Measurements from ENCODE around the gene WDR88. TPM values are rescaled to one million over a fixed set of nuclear protein-coding genes. Genes with fewer than 3 reads are reported as not detected.

The WDR88 gene
- total and polyA plus RNA-seq, 2 donors (not counting 3 experiments of a cell fraction or from before 2014, with no cell fraction given), result not detected

- ChIA-PET POLR2A (no interaction called here), CTCF (no interaction called here)
- H3K27ac ChIP-seq (ENCODE audit: insufficient read depth, low read depth, low read length), result no peak overlapping the region
- intact Hi-C loops (cut with micrococcal nuclease) (no loop called here), dilution Hi-C loops (cut with MboI; ENCODE audit: extremely low pct_ligation_motif_present, low sequenced_read_pairs) (no loop called here)
- BruUV-seq (replicated peaks), result no TSS peak
- H3K9me3 ChIP-seq (replicated peaks; ENCODE audit: control insufficient read depth, insufficient read depth, low read length), result no peaks in the 10 kb centered on the region
- no peak overlapping the region for H3K4me2 ChIP-seq (ENCODE audit: insufficient read depth, low read length)
- no peaks in the 10 kb centered on the region for H3K9me1 ChIP-seq (replicated peaks; ENCODE audit: control insufficient read depth, extremely low read depth, insufficient read depth, low read length)
- TF ChIP-seq POLR2AphosphoS5 (IDR thresholded peaks at IDR 0.05; ENCODE audit: insufficient read depth, low read depth, low read length), result no peak
- no peak for TF ChIP-seq EZH2 (IDR thresholded peaks at IDR 0.05; ENCODE audit: borderline replicate concordance, low read depth, low read length, severe bottlenecking)
- no peak overlapping the region for H3K9ac ChIP-seq (replicated peaks; ENCODE audit: extremely low read depth, insufficient read depth, low read length)
- no peak overlapping the region for H3K4me3 ChIP-seq (replicated peaks in 1 of 3; ENCODE audit: insufficient read depth in 1 of 3, low read depth in 1 of 3, low read length in 3 of 3)
- H3K36me3 ChIP-seq (ENCODE audit: control insufficient read depth in 2 of 2, extremely low read depth in 1 of 2, insufficient read depth in 2 of 2, low read length in 2 of 2), result no peaks in the 10 kb centered on the region
- FAIRE-seq, result no peak
- no peaks in the 10 kb centered on the region for H3K4me1 ChIP-seq (ENCODE audit: control insufficient read depth, extremely low read depth, insufficient read depth, low read length)
- H3K27me3 ChIP-seq (ENCODE audit: control insufficient read depth in 2 of 2, insufficient read depth in 2 of 2, low read length in 2 of 2), result no peaks in the 10 kb centered on the region
- H4K20me1 ChIP-seq (replicated peaks; ENCODE audit: control insufficient read depth, extremely low read depth, insufficient read depth, low read length), result no peaks in the 10 kb centered on the region
- no peaks in the 10 kb centered on the region for H3K79me2 ChIP-seq (ENCODE audit: control insufficient read depth, insufficient read depth, low read length)
- no peak overlapping the region for H2AFZ ChIP-seq (ENCODE audit: low read depth, low read length)
- no peak for DNase-seq (ENCODE audit: low read depth, low spot score)
Observed at GRCh38 chr19:33216198-33216830, 84.4 kb downstream of the WDR88 start.

GRCh38 chr19:33217881-33218280 lies 86.0 kb downstream of the WDR88 start:
- ChIA-PET CTCF (no interaction called here), POLR2A (no interaction called here)
- H3K27me3 ChIP-seq (ENCODE audit: control insufficient read depth in 2 of 2, insufficient read depth in 2 of 2, low read length in 2 of 2), result no peaks in the 10 kb centered on the region
- no peaks in the 10 kb centered on the region for H3K79me2 ChIP-seq (ENCODE audit: control insufficient read depth, insufficient read depth, low read length)
- FAIRE-seq (no peak), DNase-seq (ENCODE audit: low read depth, low spot score) (no peak)
- intact Hi-C loops (cut with micrococcal nuclease) (no loop called here), dilution Hi-C loops (cut with MboI; ENCODE audit: extremely low pct_ligation_motif_present, low sequenced_read_pairs) (no loop called here)
- H3K9me1 ChIP-seq (replicated peaks; ENCODE audit: control insufficient read depth, extremely low read depth, insufficient read depth, low read length), result no peaks in the 10 kb centered on the region
- no peak overlapping the region for H2AFZ ChIP-seq (ENCODE audit: low read depth, low read length)
- no peak overlapping the region for H3K4me3 ChIP-seq (replicated peaks in 1 of 3; ENCODE audit: insufficient read depth in 1 of 3, low read depth in 1 of 3, low read length in 3 of 3)
- no peak overlapping the region for H3K4me2 ChIP-seq (ENCODE audit: insufficient read depth, low read length)
- no TSS peak for BruUV-seq (replicated peaks)
- H3K9me3 ChIP-seq (replicated peaks; ENCODE audit: control insufficient read depth, insufficient read depth, low read length), result no peaks in the 10 kb centered on the region
- TF ChIP-seq FOS (IDR thresholded peaks at IDR 0.05; ENCODE audit: borderline replicate concordance, insufficient read depth, low read length), result no peak
- no peak for TF ChIP-seq GATA2 (IDR thresholded peaks at IDR 0.05; ENCODE audit: insufficient read depth, insufficient read length, low read depth, low read length)
- no peaks in the 10 kb centered on the region for H3K36me3 ChIP-seq (ENCODE audit: control insufficient read depth in 2 of 2, extremely low read depth in 1 of 2, insufficient read depth in 2 of 2, low read length in 2 of 2)
- H3K9ac ChIP-seq (replicated peaks; ENCODE audit: extremely low read depth, insufficient read depth, low read length), result no peak overlapping the region
- no peaks in the 10 kb centered on the region for H3K4me1 ChIP-seq (ENCODE audit: control insufficient read depth, extremely low read depth, insufficient read depth, low read length)
- H4K20me1 ChIP-seq (replicated peaks; ENCODE audit: control insufficient read depth, extremely low read depth, insufficient read depth, low read length), result no peaks in the 10 kb centered on the region
- no peak overlapping the region for H3K27ac ChIP-seq (ENCODE audit: insufficient read depth, low read depth, low read length)
